ENCODE measurements around the gene FGGY. TPM values are rescaled to one million over a fixed set of nuclear protein-coding genes. Genes with fewer than 3 reads are reported as not detected.
A peak's percentile ranks its signal among the peaks of the same experiment; 100 is the strongest.

Gene FGGY
- total RNA-seq, 1 donor from 2014 or later = 32.5 TPM

DNA sequence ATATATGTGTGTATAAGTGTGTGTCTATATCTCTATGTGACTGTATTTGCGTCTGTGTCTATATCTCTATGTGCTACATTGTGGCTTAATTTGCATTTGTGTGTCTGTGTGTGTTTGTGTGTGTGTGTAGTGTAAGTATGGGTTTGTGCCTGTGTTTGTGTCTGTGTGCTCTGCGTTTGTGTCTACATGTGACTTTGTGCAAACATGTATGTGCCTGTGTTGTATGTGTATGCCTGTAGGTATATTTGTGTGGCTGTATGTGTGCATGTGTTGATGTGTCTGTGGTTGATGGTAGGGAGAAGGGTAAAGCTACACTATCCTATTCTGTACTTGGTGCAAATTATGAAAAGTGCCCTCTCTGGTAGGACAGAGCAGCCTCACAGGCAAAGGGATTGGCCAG lies 7.3 kb upstream of the FGGY start:
- H3K4me1 ChIP-seq = no peaks in the 10 kb centered on the region
- no peaks in the 10 kb centered on the region for H3K79me2 ChIP-seq (ENCODE audit: low read depth)
- Mint-ChIP-seq H3K9me3 (no peaks in the 10 kb centered on the region), H3K27me3 (ENCODE audit: insufficient read depth, low read depth) (peaks cover 7% of the 10 kb centered on the region), H3K27ac (no peak overlapping the region), H3K4me1 (no peaks in the 10 kb centered on the region), H3K36me3 (no peaks in the 10 kb centered on the region), H3K4me3 (no peak overlapping the region)
- H3K27ac ChIP-seq = no peak overlapping the region
- H3K9me3 ChIP-seq (ENCODE audit: low read depth) = no peaks in the 10 kb centered on the region
- no peaks in the 10 kb centered on the region for H3F3A ChIP-seq (ENCODE audit: low read depth)
- no peak overlapping the region for H3K9ac ChIP-seq
- no peak for TF ChIP-seq EZH2phosphoT487 (IDR thresholded peaks at IDR 0.05)
- TF ChIP-seq, protein P1, sequence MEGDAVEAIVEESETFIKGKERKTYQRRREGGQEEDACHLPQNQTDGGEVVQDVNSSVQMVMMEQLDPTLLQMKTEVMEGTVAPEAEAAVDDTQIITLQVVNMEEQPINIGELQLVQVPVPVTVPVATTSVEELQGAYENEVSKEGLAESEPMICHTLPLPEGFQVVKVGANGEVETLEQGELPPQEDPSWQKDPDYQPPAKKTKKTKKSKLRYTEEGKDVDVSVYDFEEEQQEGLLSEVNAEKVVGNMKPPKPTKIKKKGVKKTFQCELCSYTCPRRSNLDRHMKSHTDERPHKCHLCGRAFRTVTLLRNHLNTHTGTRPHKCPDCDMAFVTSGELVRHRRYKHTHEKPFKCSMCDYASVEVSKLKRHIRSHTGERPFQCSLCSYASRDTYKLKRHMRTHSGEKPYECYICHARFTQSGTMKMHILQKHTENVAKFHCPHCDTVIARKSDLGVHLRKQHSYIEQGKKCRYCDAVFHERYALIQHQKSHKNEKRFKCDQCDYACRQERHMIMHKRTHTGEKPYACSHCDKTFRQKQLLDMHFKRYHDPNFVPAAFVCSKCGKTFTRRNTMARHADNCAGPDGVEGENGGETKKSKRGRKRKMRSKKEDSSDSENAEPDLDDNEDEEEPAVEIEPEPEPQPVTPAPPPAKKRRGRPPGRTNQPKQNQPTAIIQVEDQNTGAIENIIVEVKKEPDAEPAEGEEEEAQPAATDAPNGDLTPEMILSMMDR (IDR thresholded peaks at IDR 0.05) = no peak
- TF ChIP-seq EZH2 (IDR thresholded peaks at IDR 0.05) = no peak
- peak overlapping the region; percentile 26 for H2AFZ ChIP-seq (replicated peaks)
- no peak overlapping the region for H3K4me2 ChIP-seq
- H4K20me1 ChIP-seq (ENCODE audit: low read depth) = no peaks in the 10 kb centered on the region
- no peaks in the 10 kb centered on the region for H3K27me3 ChIP-seq
- H3K36me3 ChIP-seq = no peaks in the 10 kb centered on the region
- no peak overlapping the region for H3K4me3 ChIP-seq
- DNase-seq (ENCODE audit: low spot score) = no peak

DNA sequence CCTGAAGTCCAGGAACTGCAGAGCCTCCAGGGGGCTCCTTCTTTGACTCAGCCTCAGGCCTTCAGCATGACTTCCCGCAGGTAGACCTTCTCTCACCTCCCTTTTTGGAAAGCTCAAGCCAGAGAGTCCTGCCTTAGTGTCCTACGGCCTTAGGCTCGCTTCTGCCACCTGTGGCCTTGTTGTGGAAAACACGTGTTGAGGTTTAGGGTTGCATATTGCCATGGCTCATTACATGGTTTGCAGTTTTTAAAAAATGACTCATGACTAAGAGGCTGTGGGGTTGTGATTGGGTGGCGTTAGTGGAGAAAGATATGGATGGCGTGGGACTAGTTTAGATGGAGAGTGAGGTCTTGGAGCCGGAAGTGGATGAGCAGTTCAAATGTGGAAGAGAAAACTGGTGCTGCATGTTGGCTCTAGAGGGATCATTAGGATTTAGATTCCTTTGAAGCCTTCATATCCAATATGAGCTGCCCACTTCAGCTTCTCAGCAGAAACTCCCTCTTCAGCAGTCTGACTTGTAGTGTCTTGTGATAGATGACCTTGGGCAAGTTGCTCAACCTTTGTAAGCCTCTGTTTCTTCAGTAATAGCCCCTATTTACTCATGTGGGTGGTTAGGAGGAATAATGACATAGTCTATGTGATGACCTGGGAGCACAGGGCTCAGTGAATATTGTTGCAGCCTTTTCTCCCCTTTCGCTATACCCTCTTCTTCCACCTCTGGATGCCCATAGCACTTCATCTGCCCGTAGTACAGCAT lies 6.5 kb upstream of the FGGY start:
- Mint-ChIP-seq H3K27ac (no peak overlapping the region), H3K9me3 (no peaks in the 10 kb centered on the region), H3K27me3 (ENCODE audit: insufficient read depth, low read depth) (peaks cover 7% of the 10 kb centered on the region), H3K4me1 (no peaks in the 10 kb centered on the region), H3K36me3 (no peaks in the 10 kb centered on the region), H3K4me3 (no peak overlapping the region)
- no peaks in the 10 kb centered on the region for H3K79me2 ChIP-seq (ENCODE audit: low read depth)
- H3K4me2 ChIP-seq = no peak overlapping the region
- H3K4me3 ChIP-seq = no peak overlapping the region
- H3F3A ChIP-seq (ENCODE audit: low read depth) = no peaks in the 10 kb centered on the region
- H4K20me1 ChIP-seq (ENCODE audit: low read depth) = no peaks in the 10 kb centered on the region
- TF ChIP-seq, protein P1 (IDR thresholded peaks at IDR 0.05) = peak; percentile 60
- TF ChIP-seq EZH2 (IDR thresholded peaks at IDR 0.05) = no peak
- DNase-seq (ENCODE audit: low spot score) = peak; percentile 66
- peaks cover 7% of the 10 kb centered on the region for H3K27me3 ChIP-seq
- H3K27ac ChIP-seq = no peak overlapping the region
- H3K9ac ChIP-seq = no peak overlapping the region
- H3K36me3 ChIP-seq = no peaks in the 10 kb centered on the region
- no peaks in the 10 kb centered on the region for H3K9me3 ChIP-seq (ENCODE audit: low read depth)
- H3K4me1 ChIP-seq = no peaks in the 10 kb centered on the region
- peak overlapping the region; percentile 26 for H2AFZ ChIP-seq (replicated peaks)

DNA sequence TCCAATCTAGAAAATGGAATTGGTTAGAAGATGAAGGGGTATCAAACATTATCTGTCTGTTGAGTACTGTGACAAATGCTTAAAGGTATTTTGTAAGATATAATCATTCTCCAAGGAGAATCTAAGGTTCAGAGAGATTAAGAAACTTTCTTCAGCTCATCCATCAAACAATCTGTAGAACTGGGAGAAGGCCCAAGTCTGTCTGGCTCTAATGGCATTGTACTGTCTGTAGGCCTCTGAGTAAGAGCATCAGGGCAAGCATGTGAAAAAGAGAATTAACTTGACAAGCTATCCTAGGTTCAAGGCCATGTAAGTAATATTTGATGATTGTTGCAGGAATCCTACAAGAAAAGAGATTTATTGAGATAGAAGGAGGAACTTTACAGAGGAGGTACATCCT lies 5.3 kb upstream of the FGGY start:
- no peaks in the 10 kb centered on the region for H4K20me1 ChIP-seq (ENCODE audit: low read depth)
- no peak overlapping the region for H3K27ac ChIP-seq
- no peak overlapping the region for H3K4me3 Mint-ChIP-seq
- H3K4me1 Mint-ChIP-seq = no peaks in the 10 kb centered on the region
- H3K4me3 ChIP-seq = no peak overlapping the region
- no peak overlapping the region for H3K9ac ChIP-seq
- no peak overlapping the region for H3K27ac Mint-ChIP-seq
- no peaks in the 10 kb centered on the region for H3K36me3 ChIP-seq
- no peaks in the 10 kb centered on the region for H3K9me3 Mint-ChIP-seq
- H2AFZ ChIP-seq (replicated peaks) = no peak overlapping the region
- no peaks in the 10 kb centered on the region for H3K36me3 Mint-ChIP-seq
- H3K27me3 ChIP-seq = peaks cover 12% of the 10 kb centered on the region
- TF ChIP-seq, protein P1 (IDR thresholded peaks at IDR 0.05) = no peak
- TF ChIP-seq EZH2 (IDR thresholded peaks at IDR 0.05) = no peak
- TF ChIP-seq EZH2phosphoT487 (IDR thresholded peaks at IDR 0.05) = no peak
- H3K9me3 ChIP-seq (ENCODE audit: low read depth) = no peaks in the 10 kb centered on the region
- H3F3A ChIP-seq (ENCODE audit: low read depth) = peaks cover 9% of the 10 kb centered on the region
- no peak for DNase-seq (ENCODE audit: low spot score)
- peaks cover 6% of the 10 kb centered on the region for H3K4me1 ChIP-seq
- H3K27me3 Mint-ChIP-seq (ENCODE audit: insufficient read depth, low read depth) = peaks cover 5% of the 10 kb centered on the region
- H3K4me2 ChIP-seq = no peak overlapping the region
- no peaks in the 10 kb centered on the region for H3K79me2 ChIP-seq (ENCODE audit: low read depth)

All from neural progenitor cell (in vitro differentiated cells).